Activated CD8-positive, alpha-beta T cell treated with anti-CD3 and anti-CD28 coated beads for 36 hours (primary cell): Measurements from ENCODE around the gene FASLG. TPM values are rescaled to one million over a fixed set of nuclear protein-coding genes. Genes with fewer than 3 reads are reported as not detected.
A peak's percentile ranks its signal among the peaks of the same experiment; 100 is the strongest.

Experiments
- ATAC-seq: fragments of 200-7000 bp; cut with Tn5 transposase; one replicate; pipeline ENCODE4 v1.10.0; 2021; ENCODE audit warnings: mild to moderate bottlenecking, moderate library complexity
- CTCF ChIA-PET: fragments of 350-600 bp; sonication (Branson Sonifier 250); formaldehyde crosslinking; loops from one replicate; lab custom pipeline; 2021; ENCODE audit warnings: antibody characterized with exemption; lab: Charles Lee
- POLR2A ChIA-PET: fragments of 350-600 bp; sonication (Branson Sonifier 250); formaldehyde crosslinking; loops from one replicate; lab custom pipeline; 2021; ENCODE audit warnings: antibody characterized with exemption; lab: Charles Lee
- DNase-seq: peaks from one replicate; pipeline ENCODE4 v3.0.0-alpha.2; 2020
- H3K27ac Mint-ChIP-seq: one replicate; pipeline ENCODE4 v1.8.0; 2021; ENCODE audit warnings: mild to moderate bottlenecking, mixed read lengths
- H3K27me3 Mint-ChIP-seq: one replicate; pipeline ENCODE4 v1.8.0; 2021; ENCODE audit warnings: mixed read lengths
- H3K36me3 Mint-ChIP-seq: one replicate; pipeline ENCODE4 v1.8.0; 2021; ENCODE audit warnings: low read depth, mixed read lengths
- H3K4me1 Mint-ChIP-seq: one replicate; pipeline ENCODE4 v1.8.0; 2021; ENCODE audit warnings: low read depth, mixed read lengths
- H3K4me3 Mint-ChIP-seq: one replicate; pipeline ENCODE4 v1.8.0; 2021; ENCODE audit warnings: mild to moderate bottlenecking, moderate library complexity, mixed read lengths
- H3K9me3 Mint-ChIP-seq: one replicate; pipeline ENCODE4 v1.8.0; 2021; ENCODE audit warnings: mixed read lengths
- intact Hi-C: fragments of 100-400 bp; cut with micrococcal nuclease; formaldehyde crosslinking; loops from one replicate; pipeline ENCODE4 v1.10.0; 2022
- total RNA-seq, 2 experiments: library from RNA; stranded (reverse); gene quantifications; one replicate each; pipeline ENCODE4 v1.2.3, GENCODE V29; 2021
- TF ChIP-seq, protein P1 (sequence below): fragments of 200-600 bp; IDR thresholded peaks from one replicate; pipeline ENCODE4 v1.8.0; 2022; ENCODE audit warnings: antibody characterized with exemption, mild to moderate bottlenecking

Gene FASLG, protein sequence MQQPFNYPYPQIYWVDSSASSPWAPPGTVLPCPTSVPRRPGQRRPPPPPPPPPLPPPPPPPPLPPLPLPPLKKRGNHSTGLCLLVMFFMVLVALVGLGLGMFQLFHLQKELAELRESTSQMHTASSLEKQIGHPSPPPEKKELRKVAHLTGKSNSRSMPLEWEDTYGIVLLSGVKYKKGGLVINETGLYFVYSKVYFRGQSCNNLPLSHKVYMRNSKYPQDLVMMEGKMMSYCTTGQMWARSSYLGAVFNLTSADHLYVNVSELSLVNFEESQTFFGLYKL
- 1 to 10 TPM; 7.0 to 8.4 TPM for total RNA-seq

DNA sequence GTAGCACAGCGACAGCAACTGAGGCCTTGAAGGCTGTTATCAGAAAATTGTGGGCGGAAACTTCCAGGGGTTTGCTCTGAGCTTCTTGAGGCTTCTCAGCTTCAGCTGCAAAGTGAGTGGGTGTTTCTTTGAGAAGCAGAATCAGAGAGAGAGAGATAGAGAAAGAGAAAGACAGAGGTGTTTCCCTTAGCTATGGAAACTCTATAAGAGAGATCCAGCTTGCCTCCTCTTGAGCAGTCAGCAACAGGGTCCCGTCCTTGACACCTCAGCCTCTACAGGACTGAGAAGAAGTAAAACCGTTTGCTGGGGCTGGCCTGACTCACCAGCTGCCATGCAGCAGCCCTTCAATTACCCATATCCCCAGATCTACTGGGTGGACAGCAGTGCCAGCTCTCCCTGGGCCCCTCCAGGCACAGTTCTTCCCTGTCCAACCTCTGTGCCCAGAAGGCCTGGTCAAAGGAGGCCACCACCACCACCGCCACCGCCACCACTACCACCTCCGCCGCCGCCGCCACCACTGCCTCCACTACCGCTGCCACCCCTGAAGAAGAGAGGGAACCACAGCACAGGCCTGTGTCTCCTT, at the start of gene FASLG:
Gene FASLG (plus strand): TSS at position 233 of the 583 bp plus-strand sequence. CDS start 99 bp downstream, at position 332.
- peaks cover 14% of the 10 kb centered on the region for H3K27me3 Mint-ChIP-seq
- peaks cover 74% of the 10 kb centered on the region for H3K4me1 Mint-ChIP-seq
- peaks cover 30% of the 10 kb centered on the region for H3K36me3 Mint-ChIP-seq
- peak within 1 kb of the TSS; percentile 85 for H3K27ac Mint-ChIP-seq
- intact Hi-C loops: loop anchor here (1.0 kb wide), 1 partner anchor 21 kb away; no protein-coding TSS in a partner anchor
- peak within 1 kb of the TSS; percentile 79 for H3K4me3 Mint-ChIP-seq
- ATAC-seq: peak; percentile 77
- ChIA-PET CTCF (interaction anchor here (0.6 to 3.9 kb wide), 15 partner anchors 12 to 260 kb away, joined by 3 to 18 read pairs (median 5); no protein-coding TSS in a partner anchor), POLR2A (interaction anchor here (1.0 to 3.6 kb wide), 7 partner anchors 9 to 68 kb away, joined by 3 to 17 read pairs (median 4); no protein-coding TSS in a partner anchor)
- TF ChIP-seq, protein P1, sequence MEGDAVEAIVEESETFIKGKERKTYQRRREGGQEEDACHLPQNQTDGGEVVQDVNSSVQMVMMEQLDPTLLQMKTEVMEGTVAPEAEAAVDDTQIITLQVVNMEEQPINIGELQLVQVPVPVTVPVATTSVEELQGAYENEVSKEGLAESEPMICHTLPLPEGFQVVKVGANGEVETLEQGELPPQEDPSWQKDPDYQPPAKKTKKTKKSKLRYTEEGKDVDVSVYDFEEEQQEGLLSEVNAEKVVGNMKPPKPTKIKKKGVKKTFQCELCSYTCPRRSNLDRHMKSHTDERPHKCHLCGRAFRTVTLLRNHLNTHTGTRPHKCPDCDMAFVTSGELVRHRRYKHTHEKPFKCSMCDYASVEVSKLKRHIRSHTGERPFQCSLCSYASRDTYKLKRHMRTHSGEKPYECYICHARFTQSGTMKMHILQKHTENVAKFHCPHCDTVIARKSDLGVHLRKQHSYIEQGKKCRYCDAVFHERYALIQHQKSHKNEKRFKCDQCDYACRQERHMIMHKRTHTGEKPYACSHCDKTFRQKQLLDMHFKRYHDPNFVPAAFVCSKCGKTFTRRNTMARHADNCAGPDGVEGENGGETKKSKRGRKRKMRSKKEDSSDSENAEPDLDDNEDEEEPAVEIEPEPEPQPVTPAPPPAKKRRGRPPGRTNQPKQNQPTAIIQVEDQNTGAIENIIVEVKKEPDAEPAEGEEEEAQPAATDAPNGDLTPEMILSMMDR: no peak
- peaks cover 7% of the 10 kb centered on the region for H3K9me3 Mint-ChIP-seq
- DNase-seq: peak; percentile 84

DNA sequence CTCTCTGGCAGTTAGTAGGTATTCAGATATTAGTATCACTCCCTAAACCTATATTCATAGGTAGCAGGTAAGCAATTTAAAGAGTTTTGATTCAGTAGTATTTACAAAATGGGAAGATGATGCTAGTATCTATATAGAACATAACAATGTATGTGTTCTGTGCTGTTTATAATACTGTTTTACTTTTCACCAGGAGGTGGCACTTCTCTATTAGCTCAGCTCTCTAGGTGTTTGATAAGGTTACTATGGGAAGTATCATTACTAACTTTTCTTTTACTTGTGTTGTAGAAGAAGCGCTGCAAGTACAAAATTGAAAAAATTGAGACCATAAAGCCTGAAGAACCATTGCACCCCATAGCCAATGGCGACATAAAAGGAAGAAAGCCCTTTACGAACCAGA, 49.4 kb upstream of the FASLG start:
- CTCF ChIA-PET: interaction anchor here (0.8 to 10.6 kb wide), 30 partner anchors 9 to 349 kb away, joined by 3 to 138 read pairs (median 4); partner anchors contain the start of gene FASLG
- peaks cover under 1% of the 10 kb centered on the region for H3K4me1 Mint-ChIP-seq
- no peak overlapping the region for H3K27ac Mint-ChIP-seq
- ATAC-seq (peak; percentile 73), DNase-seq (no peak)
- no peak overlapping the region for H3K4me3 Mint-ChIP-seq
- H3K36me3 Mint-ChIP-seq: peaks cover 22% of the 10 kb centered on the region
- TF ChIP-seq, protein P1: peak; percentile 51
- intact Hi-C loops: loop anchor here (2.0 kb wide), 1 partner anchor 109 kb away; no protein-coding TSS in a partner anchor
- no peaks in the 10 kb centered on the region for H3K9me3 Mint-ChIP-seq
- POLR2A ChIA-PET: no interaction called here
- no peaks in the 10 kb centered on the region for H3K27me3 Mint-ChIP-seq

- ATAC-seq (no peak), DNase-seq (no peak)
- CTCF ChIA-PET: no interaction called here
- TF ChIP-seq, protein P1: no peak
- Mint-ChIP-seq H3K9me3 (peaks cover 13% of the 10 kb centered on the region), H3K4me1 (no peaks in the 10 kb centered on the region), H3K27ac (no peak overlapping the region), H3K4me3 (no peak overlapping the region), H3K27me3 (no peaks in the 10 kb centered on the region), H3K36me3 (peaks cover 23% of the 10 kb centered on the region)
- POLR2A ChIA-PET: no interaction called here
- intact Hi-C loops: no loop called here
These were observed 46.4 kb upstream of the FASLG start for GRCh38 chr1:172612478-172612877.

DNA sequence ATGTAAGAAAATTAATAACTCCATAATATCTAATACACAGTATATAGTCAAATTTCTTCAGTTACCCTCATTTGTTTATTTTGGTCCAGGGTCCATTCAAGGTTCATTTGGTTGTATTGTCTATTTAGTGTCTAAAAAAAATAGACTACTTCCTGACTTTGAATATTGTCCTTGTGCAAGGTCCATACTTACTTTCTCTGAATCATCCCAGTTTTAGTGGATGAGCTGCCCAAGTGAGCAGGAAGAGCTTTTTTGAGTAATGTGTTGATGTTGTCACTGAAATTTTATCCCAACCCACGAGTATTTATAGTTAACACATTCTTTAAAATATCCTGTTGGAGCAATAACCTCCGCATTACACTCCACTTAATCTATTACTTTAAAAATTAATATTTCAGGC, 45.6 kb upstream of the FASLG start:
- peaks cover 24% of the 10 kb centered on the region for H3K36me3 Mint-ChIP-seq
- CTCF ChIA-PET: interaction anchor here (7.9 kb wide), 1 partner anchor 114 kb away, joined by 43 read pairs; no protein-coding TSS in a partner anchor
- ATAC-seq: no peak
- peaks cover 13% of the 10 kb centered on the region for H3K9me3 Mint-ChIP-seq
- POLR2A ChIA-PET: no interaction called here
- no peak overlapping the region for H3K4me3 Mint-ChIP-seq
- H3K27ac Mint-ChIP-seq: no peak overlapping the region
- TF ChIP-seq, protein P1: no peak
- no peak for DNase-seq
- no peaks in the 10 kb centered on the region for H3K27me3 Mint-ChIP-seq
- intact Hi-C loops: no loop called here
- no peaks in the 10 kb centered on the region for H3K4me1 Mint-ChIP-seq
